ENCODE data around the gene BRI3.

BRI3 gene

GRCh38 chr7:98321301-98321700 lies 39.8 kb downstream of the BRI3 start:
- no peak overlapping the region for H3K4me3 ChIP-seq (ENCODE audit: low read depth, low read length)
- no peak for TF ChIP-seq CTCF (IDR thresholded peaks at IDR 0.05; ENCODE audit: control insufficient read depth, extremely low read depth, insufficient read depth)
- DNase-seq (ENCODE audit: low read depth): no peak

- TF ChIP-seq CTCF (IDR thresholded peaks at IDR 0.05; ENCODE audit: control insufficient read depth, extremely low read depth, insufficient read depth): no peak
- DNase-seq (ENCODE audit: low read depth): no peak
- H3K4me3 ChIP-seq (ENCODE audit: low read depth, low read length): no peak overlapping the region
These were observed 41.1 kb downstream of the BRI3 start for GRCh38 chr7:98322331-98323270.

DNA sequence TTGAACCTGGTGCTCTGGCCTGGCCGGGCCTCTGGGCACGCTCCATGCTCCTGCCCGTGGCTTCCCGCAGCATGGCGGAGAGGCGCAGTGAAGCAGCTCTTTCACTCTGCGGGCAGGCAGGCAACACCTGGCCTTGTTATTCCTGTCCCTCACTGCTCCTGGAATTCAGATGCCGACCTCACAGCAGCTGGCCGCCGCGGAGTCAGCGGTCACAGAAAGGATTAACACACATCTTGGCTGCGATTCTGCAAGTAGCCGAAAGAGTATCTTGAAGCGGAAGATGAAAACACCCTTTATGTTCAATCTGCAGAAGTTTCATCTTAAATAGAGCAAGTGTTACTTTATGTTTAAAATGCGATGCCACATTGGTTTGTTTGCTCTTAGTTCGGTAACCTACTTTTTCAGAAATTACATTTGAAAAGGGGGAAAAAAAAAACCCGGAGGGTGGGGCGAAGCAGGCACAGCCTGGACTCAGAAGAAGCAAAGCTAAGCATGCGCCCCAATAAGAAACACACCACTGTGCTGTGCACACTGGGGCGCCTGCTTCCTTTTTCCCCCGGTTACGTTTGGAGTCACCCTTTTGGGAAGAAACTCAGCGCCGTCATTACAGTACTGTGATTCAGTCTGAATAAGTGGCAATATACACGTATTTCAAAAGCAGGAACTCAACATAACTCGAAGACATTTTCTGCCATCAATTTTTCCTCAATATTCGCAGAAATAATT lies 42.3 kb downstream of the BRI3 start:
- no peak for DNase-seq (ENCODE audit: low read depth)
- no peak for TF ChIP-seq CTCF (IDR thresholded peaks at IDR 0.05; ENCODE audit: control insufficient read depth, extremely low read depth, insufficient read depth)
- no peak overlapping the region for H3K4me3 ChIP-seq (ENCODE audit: low read depth, low read length)

DNA sequence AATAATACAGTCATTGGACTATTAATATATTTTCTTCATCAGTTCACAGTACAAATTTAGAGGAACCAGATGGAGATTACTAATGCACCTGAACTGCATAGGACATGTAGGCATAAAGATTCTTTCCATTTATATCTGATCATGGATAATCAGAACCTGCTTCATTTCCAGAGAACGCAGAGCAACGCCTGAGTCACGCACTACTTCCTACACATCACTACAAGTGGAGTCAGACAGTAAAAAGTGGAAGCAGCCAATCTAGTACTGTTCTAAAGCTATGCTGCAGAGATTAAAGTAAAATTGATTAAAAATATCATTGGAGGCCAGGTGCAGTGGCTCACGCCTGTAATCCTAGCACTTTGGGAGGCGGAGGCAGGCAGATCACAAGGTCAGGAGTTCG lies 43.3 kb downstream of the BRI3 start:
- no peak for TF ChIP-seq CTCF (IDR thresholded peaks at IDR 0.05; ENCODE audit: control insufficient read depth, extremely low read depth, insufficient read depth)
- no peak for DNase-seq (ENCODE audit: low read depth)

DNA sequence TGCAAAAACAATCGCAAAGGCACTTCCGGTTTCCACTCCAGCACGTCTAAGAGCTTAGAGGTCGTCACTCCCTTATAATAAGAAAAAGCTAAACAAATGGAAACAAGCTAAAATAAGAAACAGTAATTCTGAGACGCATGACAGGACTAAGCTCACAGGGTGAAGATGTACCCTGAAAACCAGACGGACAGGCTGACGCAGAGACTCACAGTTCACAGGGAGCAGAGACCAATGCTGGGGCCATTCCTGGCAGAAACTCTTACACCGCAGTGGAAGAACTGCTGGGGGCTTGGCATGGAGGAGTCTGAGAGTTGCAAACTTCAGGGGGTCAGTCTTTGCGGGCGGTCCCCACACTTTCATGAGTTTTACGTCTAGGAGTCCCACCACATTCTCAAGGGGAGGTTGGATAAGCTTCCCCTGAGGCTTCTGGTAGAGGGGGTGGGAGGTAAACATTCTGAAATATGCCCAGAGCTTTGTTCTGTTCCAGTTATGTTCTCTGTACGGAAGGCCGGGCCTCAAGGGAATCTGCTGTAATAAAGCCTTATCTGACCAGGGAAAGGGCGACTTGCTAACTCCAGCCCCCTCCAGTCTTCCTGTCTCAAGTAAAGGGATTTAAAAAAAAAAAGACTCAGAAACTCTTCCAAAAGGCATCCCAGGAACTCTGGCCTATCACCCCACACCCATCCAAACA lies 47.8 kb downstream of the BRI3 start:
- H3K4me3 ChIP-seq (ENCODE audit: low read depth, low read length): no peak overlapping the region
- no peak for TF ChIP-seq CTCF (IDR thresholded peaks at IDR 0.05; ENCODE audit: control insufficient read depth, extremely low read depth, insufficient read depth)
- DNase-seq (ENCODE audit: low read depth): no peak

More for the DNA sequence above, 43.3 kb downstream of the BRI3 start:
- H3K4me3 ChIP-seq (ENCODE audit: low read depth, low read length): no peak overlapping the region

- no peak for DNase-seq (ENCODE audit: low read depth)
- no peak overlapping the region for H3K4me3 ChIP-seq (ENCODE audit: low read depth, low read length)
- no peak for TF ChIP-seq CTCF (IDR thresholded peaks at IDR 0.05; ENCODE audit: control insufficient read depth, extremely low read depth, insufficient read depth)
These were observed 48.4 kb downstream of the BRI3 start for GRCh38 chr7:98329791-98330373.
